Inferior parietal cortex (tissue), 1 donor: ENCODE results near the gene RIMBP3C.
A peak's percentile ranks its signal among the peaks of the same experiment; 100 is the strongest.
"Not testable (repeated sequence)": the region's sequence is repeated elsewhere in the genome, so short reads cannot be mapped to it uniquely, and the experiment has no call there.

Experiments
- DNase-seq: peaks from one replicate; pipeline ENCODE4 v3.0.0-alpha.2; 2016; ENCODE audit errors: extremely low spot score

RIMBP3C gene

GRCh38 chr22:21551361-21551760 is at the start of gene RIMBP3C:
TSS of gene RIMBP3C (minus strand) at chr22:21551461. CDS start at chr22:21550976, 485 bp downstream.
- DNase-seq: not testable (repeated sequence)

- no peak for DNase-seq
Measured at GRCh38 chr22:21599053-21599893, 48.0 kb upstream of the RIMBP3C start.

- no peak for DNase-seq
Measured at GRCh38 chr22:21598302-21598701, 47.0 kb upstream of the RIMBP3C start.

- not testable (repeated sequence) for DNase-seq
Measured at GRCh38 chr22:21596356-21597135, 45.3 kb upstream of the RIMBP3C start.

- DNase-seq: no peak
Measured at GRCh38 chr22:21594865-21595452, 43.7 kb upstream of the RIMBP3C start.

- DNase-seq: no peak
Measured at GRCh38 chr22:21593406-21594232, 42.4 kb upstream of the RIMBP3C start.

- DNase-seq: no peak
Measured at GRCh38 chr22:21592422-21592821, 41.2 kb upstream of the RIMBP3C start.

- DNase-seq: no peak
Measured at GRCh38 chr22:21591695-21592094, 40.4 kb upstream of the RIMBP3C start.

GRCh38 chr22:21590809-21591641 is 39.8 kb upstream of the RIMBP3C start:
- peak; percentile 43 for DNase-seq

GRCh38 chr22:21589396-21589795 is 38.1 kb upstream of the RIMBP3C start:
- DNase-seq: no peak

- peak; percentile 78 for DNase-seq
Measured at GRCh38 chr22:21587803-21588611, 36.7 kb upstream of the RIMBP3C start.

GRCh38 chr22:21585389-21585788 is 34.1 kb upstream of the RIMBP3C start:
- no peak for DNase-seq

GRCh38 chr22:21582801-21583740 is 31.8 kb upstream of the RIMBP3C start:
- DNase-seq: no peak

GRCh38 chr22:21581009-21581713 is 29.9 kb upstream of the RIMBP3C start:
- not testable (repeated sequence) for DNase-seq

GRCh38 chr22:21580623-21581007 is 29.4 kb upstream of the RIMBP3C start:
- not testable (repeated sequence) for DNase-seq

GRCh38 chr22:21579474-21579851 is 28.2 kb upstream of the RIMBP3C start:
- DNase-seq: no peak

- no peak for DNase-seq
Measured at GRCh38 chr22:21573750-21574494, 22.7 kb upstream of the RIMBP3C start.
